IPS-18a (cell line): Measurements from ENCODE around the gene SCN4A.

Experiments used
- H3K27ac ChIP-seq: one replicate; pipeline ENCODE4 v1.5.1; 2013; ENCODE audit warnings: low read length
- H3K27me3 ChIP-seq: one replicate; pipeline ENCODE4 v1.6.1; 2013; ENCODE audit warnings: mild to moderate bottlenecking, low read length; ENCODE audit not compliant: control insufficient read depth, insufficient read depth
- H3K36me3 ChIP-seq: one replicate; pipeline ENCODE4 v1.6.1; 2013; ENCODE audit warnings: low read depth, low read length; ENCODE audit not compliant: control insufficient read depth
- H3K4me1 ChIP-seq: one replicate; pipeline ENCODE4 v1.6.1; 2013; ENCODE audit warnings: low read depth, low read length; ENCODE audit not compliant: control insufficient read depth
- H3K4me3 ChIP-seq: one replicate; pipeline ENCODE4 v1.5.1; 2013; ENCODE audit warnings: low read length
- H3K9ac ChIP-seq: one replicate; pipeline ENCODE4 v1.6.1; 2013; ENCODE audit warnings: mild to moderate bottlenecking, low read length, moderate library complexity
- H3K9me3 ChIP-seq: one replicate; pipeline ENCODE4 v1.6.1; 2013; ENCODE audit warnings: low read depth, low read length; ENCODE audit not compliant: control insufficient read depth

SCN4A gene

GRCh38 chr17:63946440-63947363 is 26.0 kb downstream of the SCN4A start:
- no peak overlapping the region for H3K4me3 ChIP-seq
- H3K36me3 ChIP-seq = no peaks in the 10 kb centered on the region
- no peak overlapping the region for H3K27ac ChIP-seq
- no peak overlapping the region for H3K9ac ChIP-seq
- no peaks in the 10 kb centered on the region for H3K4me1 ChIP-seq
- no peaks in the 10 kb centered on the region for H3K9me3 ChIP-seq
- no peaks in the 10 kb centered on the region for H3K27me3 ChIP-seq

GRCh38 chr17:63945784-63946439 is 26.8 kb downstream of the SCN4A start:
- H3K27ac ChIP-seq = no peak overlapping the region
- no peaks in the 10 kb centered on the region for H3K36me3 ChIP-seq
- no peaks in the 10 kb centered on the region for H3K27me3 ChIP-seq
- no peaks in the 10 kb centered on the region for H3K4me1 ChIP-seq
- H3K4me3 ChIP-seq = no peak overlapping the region
- H3K9ac ChIP-seq = no peak overlapping the region
- H3K9me3 ChIP-seq = no peaks in the 10 kb centered on the region

GRCh38 chr17:63944736-63945499 is 27.8 kb downstream of the SCN4A start:
- Histone ChIP-seq H3K4me1 (no peaks in the 10 kb centered on the region), H3K9ac (no peak overlapping the region)

GRCh38 chr17:63943745-63944144 is 29.0 kb downstream of the SCN4A start:
- Histone ChIP-seq H3K27ac (no peak overlapping the region), H3K27me3 (no peaks in the 10 kb centered on the region), H3K9me3 (no peaks in the 10 kb centered on the region), H3K4me1 (no peaks in the 10 kb centered on the region), H3K9ac (no peak overlapping the region), H3K36me3 (no peaks in the 10 kb centered on the region), H3K4me3 (no peak overlapping the region)

More at GRCh38 chr17:63944736-63945499, 27.8 kb downstream of the SCN4A start:
- Histone ChIP-seq H3K27me3 (no peaks in the 10 kb centered on the region), H3K36me3 (no peaks in the 10 kb centered on the region), H3K4me3 (no peak overlapping the region), H3K9me3 (no peaks in the 10 kb centered on the region), H3K27ac (no peak overlapping the region)

- Histone ChIP-seq H3K27me3 (no peaks in the 10 kb centered on the region), H3K9me3 (no peaks in the 10 kb centered on the region), H3K36me3 (no peaks in the 10 kb centered on the region), H3K27ac (no peak overlapping the region), H3K4me3 (no peak overlapping the region), H3K9ac (no peak overlapping the region), H3K4me1 (no peaks in the 10 kb centered on the region)
Measured at GRCh38 chr17:63942309-63942985, 30.3 kb downstream of the SCN4A start.

- no peaks in the 10 kb centered on the region for H3K36me3 ChIP-seq
- H3K27ac ChIP-seq = no peak overlapping the region
- no peak overlapping the region for H3K9ac ChIP-seq
- H3K4me3 ChIP-seq = no peak overlapping the region
- H3K4me1 ChIP-seq = no peaks in the 10 kb centered on the region
- H3K9me3 ChIP-seq = no peaks in the 10 kb centered on the region
- no peaks in the 10 kb centered on the region for H3K27me3 ChIP-seq
Measured at GRCh38 chr17:63941751-63942150, 31.0 kb downstream of the SCN4A start.

GRCh38 chr17:63941162-63941561 is 31.6 kb downstream of the SCN4A start:
- Histone ChIP-seq H3K9me3 (no peaks in the 10 kb centered on the region), H3K27me3 (no peaks in the 10 kb centered on the region), H3K4me1 (no peaks in the 10 kb centered on the region), H3K4me3 (no peak overlapping the region), H3K36me3 (no peaks in the 10 kb centered on the region), H3K9ac (no peak overlapping the region), H3K27ac (no peak overlapping the region)

GRCh38 chr17:63940584-63940983 is 32.1 kb downstream of the SCN4A start:
- Histone ChIP-seq H3K27me3 (no peaks in the 10 kb centered on the region), H3K9ac (no peak overlapping the region), H3K36me3 (no peaks in the 10 kb centered on the region), H3K4me3 (no peak overlapping the region), H3K9me3 (no peaks in the 10 kb centered on the region), H3K27ac (no peak overlapping the region), H3K4me1 (no peaks in the 10 kb centered on the region)

GRCh38 chr17:63939884-63940283 is 32.8 kb downstream of the SCN4A start:
- no peak overlapping the region for H3K27ac ChIP-seq
- H3K4me3 ChIP-seq = no peak overlapping the region
- H3K27me3 ChIP-seq = no peaks in the 10 kb centered on the region
- no peaks in the 10 kb centered on the region for H3K4me1 ChIP-seq
- no peaks in the 10 kb centered on the region for H3K36me3 ChIP-seq
- H3K9ac ChIP-seq = no peak overlapping the region
- no peaks in the 10 kb centered on the region for H3K9me3 ChIP-seq

- no peaks in the 10 kb centered on the region for H3K36me3 ChIP-seq
- H3K27ac ChIP-seq = no peak overlapping the region
- no peak overlapping the region for H3K9ac ChIP-seq
- no peak overlapping the region for H3K4me3 ChIP-seq
- H3K27me3 ChIP-seq = no peaks in the 10 kb centered on the region
- H3K4me1 ChIP-seq = no peaks in the 10 kb centered on the region
- no peaks in the 10 kb centered on the region for H3K9me3 ChIP-seq
Measured at GRCh38 chr17:63939401-63939800, 33.3 kb downstream of the SCN4A start.

- Histone ChIP-seq H3K27ac (no peak overlapping the region), H3K4me3 (no peak overlapping the region), H3K4me1 (no peaks in the 10 kb centered on the region), H3K9me3 (no peaks in the 10 kb centered on the region), H3K27me3 (no peaks in the 10 kb centered on the region), H3K9ac (no peak overlapping the region), H3K36me3 (no peaks in the 10 kb centered on the region)
Measured at GRCh38 chr17:63937920-63938319, 34.8 kb downstream of the SCN4A start.
